ENCODE results near the gene CCL24. TPM values are rescaled to one million over a fixed set of nuclear protein-coding genes. Genes with fewer than 3 reads are reported as not detected.
A peak's percentile ranks its signal among the peaks of the same experiment; 100 is the strongest.

CCL24 gene
- total RNA-seq, 4 donors from 2014 or later = 2.5 to 10.8 TPM; not detected in 2

- TF ChIP-seq, protein P1, sequence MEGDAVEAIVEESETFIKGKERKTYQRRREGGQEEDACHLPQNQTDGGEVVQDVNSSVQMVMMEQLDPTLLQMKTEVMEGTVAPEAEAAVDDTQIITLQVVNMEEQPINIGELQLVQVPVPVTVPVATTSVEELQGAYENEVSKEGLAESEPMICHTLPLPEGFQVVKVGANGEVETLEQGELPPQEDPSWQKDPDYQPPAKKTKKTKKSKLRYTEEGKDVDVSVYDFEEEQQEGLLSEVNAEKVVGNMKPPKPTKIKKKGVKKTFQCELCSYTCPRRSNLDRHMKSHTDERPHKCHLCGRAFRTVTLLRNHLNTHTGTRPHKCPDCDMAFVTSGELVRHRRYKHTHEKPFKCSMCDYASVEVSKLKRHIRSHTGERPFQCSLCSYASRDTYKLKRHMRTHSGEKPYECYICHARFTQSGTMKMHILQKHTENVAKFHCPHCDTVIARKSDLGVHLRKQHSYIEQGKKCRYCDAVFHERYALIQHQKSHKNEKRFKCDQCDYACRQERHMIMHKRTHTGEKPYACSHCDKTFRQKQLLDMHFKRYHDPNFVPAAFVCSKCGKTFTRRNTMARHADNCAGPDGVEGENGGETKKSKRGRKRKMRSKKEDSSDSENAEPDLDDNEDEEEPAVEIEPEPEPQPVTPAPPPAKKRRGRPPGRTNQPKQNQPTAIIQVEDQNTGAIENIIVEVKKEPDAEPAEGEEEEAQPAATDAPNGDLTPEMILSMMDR (IDR thresholded peaks at IDR 0.05) = no peak
- DNase-seq (ENCODE audit: low spot score) = no peak
- no peak for ATAC-seq (ENCODE audit: low FRiP score)
Observed at GRCh38 chr7:75818472-75818871, 4.9 kb upstream of the CCL24 start.

DNA sequence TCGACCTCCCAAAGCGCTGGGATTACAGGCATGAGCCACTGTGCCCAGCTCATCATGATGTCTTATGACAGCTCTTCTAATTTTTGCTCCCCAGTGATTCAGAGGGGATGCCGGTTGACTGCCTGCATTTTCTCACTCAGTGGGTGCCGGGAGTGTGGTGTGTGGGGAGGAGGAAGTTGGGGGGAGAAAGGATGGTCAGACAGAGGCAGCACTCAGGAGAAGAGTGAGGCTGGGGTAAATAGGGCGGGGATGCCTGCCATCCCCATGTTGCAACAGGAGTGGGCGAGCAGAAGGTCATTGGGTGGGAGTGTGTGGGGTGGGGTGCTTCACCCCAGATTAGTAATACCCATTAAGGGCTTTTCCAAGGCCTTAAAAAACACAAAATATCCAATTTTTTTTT lies 3.5 kb upstream of the CCL24 start:
- TF ChIP-seq, protein P1 (IDR thresholded peaks at IDR 0.05) = no peak
- DNase-seq (ENCODE audit: low spot score) (no peak), ATAC-seq (ENCODE audit: low FRiP score) (peak; percentile 37)

GRCh38 chr7:75815418-75816064 lies 1.9 kb upstream of the CCL24 start:
- no peak for DNase-seq (ENCODE audit: low spot score)
- TF ChIP-seq, protein P1 (IDR thresholded peaks at IDR 0.05) = no peak
- ATAC-seq (ENCODE audit: low FRiP score) = no peak

GRCh38 chr7:75814407-75814947 lies 871 bp upstream of the CCL24 start:
- TF ChIP-seq, protein P1 (IDR thresholded peaks at IDR 0.05) = no peak
- DNase-seq (ENCODE audit: low spot score) = no peak
- ATAC-seq (ENCODE audit: low FRiP score) = no peak

- DNase-seq (ENCODE audit: low spot score) = no peak
- ATAC-seq (ENCODE audit: low FRiP score) = no peak
- TF ChIP-seq, protein P1 (IDR thresholded peaks at IDR 0.05) = no peak
Observed at GRCh38 chr7:75813084-75813483, 522 bp downstream of the CCL24 start.

DNA sequence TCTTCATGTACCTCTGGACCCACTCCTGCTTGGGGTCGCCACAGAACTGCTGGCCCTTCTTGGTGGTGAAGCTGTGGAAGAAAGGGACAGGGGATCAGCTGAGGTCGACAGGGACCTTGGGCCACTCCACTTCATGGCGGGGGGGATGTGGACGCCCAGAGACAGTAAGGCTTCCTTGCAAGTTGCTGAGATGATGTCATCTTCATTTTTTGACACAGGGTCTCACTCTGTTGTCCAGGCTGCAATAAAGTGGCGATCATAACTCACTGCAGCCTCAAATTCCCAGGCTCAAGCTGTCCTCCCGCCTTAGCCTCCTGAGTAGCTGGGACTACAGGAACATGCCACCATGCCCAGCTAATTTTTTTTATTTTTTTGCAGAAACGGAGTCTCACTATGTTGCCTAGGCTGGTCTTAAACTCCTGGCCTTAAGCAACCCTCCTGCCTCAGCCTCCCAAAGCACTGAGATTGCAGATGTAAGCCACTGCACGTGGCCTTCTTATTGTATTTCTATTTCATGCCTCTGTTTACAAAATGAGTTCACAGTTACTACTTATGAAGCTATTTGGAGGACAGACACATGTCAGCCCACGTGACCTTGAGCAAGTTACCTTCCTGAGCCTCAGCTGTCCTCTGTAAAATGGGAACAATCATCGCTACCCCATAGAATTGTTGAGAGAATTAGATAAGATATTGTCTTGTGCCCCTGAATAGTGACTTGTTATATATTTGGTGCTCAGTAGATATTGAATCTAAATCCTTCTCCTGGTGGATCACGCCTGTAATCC lies 1.5 kb downstream of the CCL24 start:
- TF ChIP-seq, protein P1 (IDR thresholded peaks at IDR 0.05) = no peak
- ATAC-seq (ENCODE audit: low FRiP score) = no peak
- no peak for DNase-seq (ENCODE audit: low spot score)

Measured in omental fat pad (tissue), 4 donors.